ENCODE measurements around the gene NOC4L.
"Not testable (repeated sequence)": the region's sequence is repeated elsewhere in the genome, so short reads cannot be mapped to it uniquely, and the experiment has no call there.

DNA sequence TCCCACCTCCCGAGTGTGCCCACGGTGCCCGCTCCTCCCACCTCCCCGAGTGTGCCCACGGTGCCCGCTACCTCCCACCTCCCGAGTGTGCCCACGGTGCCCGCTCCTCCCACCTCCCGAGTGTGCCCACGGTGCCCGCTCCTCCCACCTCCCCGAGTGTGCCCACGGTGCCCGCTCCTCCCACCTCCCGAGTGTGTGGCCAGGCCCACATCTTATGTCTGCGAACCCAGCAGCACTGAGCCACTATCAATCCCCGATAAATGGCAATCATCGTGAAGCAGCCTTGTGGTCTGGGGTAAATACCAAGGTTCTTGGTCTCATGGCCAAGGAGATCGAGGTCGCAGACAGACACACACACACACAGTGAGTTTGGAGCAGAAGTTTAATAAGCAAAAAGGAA, 8.0 kb upstream of the NOC4L start:
- TF ChIP-seq YY1 (IDR thresholded peaks at IDR 0.05; ENCODE audit: insufficient read depth, insufficient read length); ZNF274 (IDR thresholded peaks at IDR 0.05; ENCODE audit: low read depth, low read length): not testable (repeated sequence)

All from NT2/D1 (cell line).